HG02642 (cell line): ENCODE measurements around the gene SESN1.

Experiments used
- ATAC-seq: cut with Tn5 transposase; IDR thresholded peaks from one replicate; pipeline ENCODE4 v1.9.1; 2021; ENCODE audit warnings: mild to moderate bottlenecking; ENCODE audit not compliant: unreplicated experiment, poor library complexity

The SESN1 gene

GRCh38 chr6:108945681-108946159 lies 148.9 kb downstream of the SESN1 start:
- ATAC-seq = no peak

- ATAC-seq = no peak
Observed at GRCh38 chr6:108944707-108945680, 149.7 kb downstream of the SESN1 start.

GRCh38 chr6:108944071-108944470 lies 150.6 kb downstream of the SESN1 start:
- no peak for ATAC-seq

- ATAC-seq = no peak
Observed at GRCh38 chr6:108942556-108943492, 151.8 kb downstream of the SESN1 start.

- no peak for ATAC-seq
Observed at GRCh38 chr6:108941859-108942258, 152.8 kb downstream of the SESN1 start.

GRCh38 chr6:108941281-108941680 lies 153.4 kb downstream of the SESN1 start:
- no peak for ATAC-seq

GRCh38 chr6:108940741-108941140 lies 153.9 kb downstream of the SESN1 start:
- ATAC-seq = no peak

GRCh38 chr6:108937170-108937569 lies 157.5 kb downstream of the SESN1 start:
- no peak for ATAC-seq
